Measurements from ENCODE around the gene NYAP1. TPM values are rescaled to one million over a fixed set of nuclear protein-coding genes. Genes with fewer than 3 reads are reported as not detected.

The NYAP1 gene
- total and polyA plus RNA-seq, 2 of the 8 experiments (the other 6 are each of a cell fraction or from before 2014, with no cell fraction given) = 1.9 to 4.6 TPM

- Histone ChIP-seq H2AFZ (ENCODE audit: low read length) (0 out of 2 replicates have a peak overlapping the region, but pooled peaks have one; percentile 1), H3K36me3 (ENCODE audit: control insufficient read depth in 2 of 4, insufficient read depth in 4 of 4, low read length in 3 of 4) (no peaks in the 10 kb centered on the region; a peak in 1 of 8 replicates), H2BK12ac (ENCODE audit: low read depth, low read length) (no peak overlapping the region), H2AK5ac (ENCODE audit: low read depth, low read length) (no peak overlapping the region), H3K27me3 (replicated peaks in 1 of 4; ENCODE audit: control insufficient read depth in 3 of 4, extremely low read depth in 1 of 4, insufficient read depth in 3 of 4, low read length in 3 of 4) (no peaks in the 10 kb centered on the region), H3K27ac (ENCODE audit: low read depth, low read length) (no peak overlapping the region), H3K4ac (replicated peaks; ENCODE audit: insufficient read length, low read depth, low read length) (no peak overlapping the region), H3K4me1 (replicated peaks in 1 of 4; ENCODE audit: control insufficient read depth in 3 of 4, insufficient read depth in 4 of 4, low read length in 3 of 4) (peaks cover 0 to 10% (median 7%) of the 10 kb centered on the region in 4 experiments; a peak in 6 of 7 replicates), H3K79me2 (ENCODE audit: control insufficient read depth in 1 of 2, insufficient read depth in 2 of 2, low read length in 2 of 2) (no peaks in the 10 kb centered on the region; a peak in 1 of 4 replicates), H4K5ac (ENCODE audit: insufficient read length, low read depth, low read length) (no peak overlapping the region), H3K23ac (ENCODE audit: insufficient read length) (no peak overlapping the region), H3K4me3 (ENCODE audit: extremely low read depth in 1 of 4, insufficient read depth in 2 of 4, low read depth in 3 of 4, low read length in 4 of 4) (peak overlapping the region; percentile 18 to 80 (median 72)), H3K18ac (ENCODE audit: extremely low read depth, low read length) (peak overlapping the region; percentile 38; the same call in 1 of the 2 replicates), H3K56ac (replicated peaks; ENCODE audit: insufficient read length, low read depth, low read length) (no peak overlapping the region), H3K23me2 (ENCODE audit: low read depth, low read length) (peaks cover 11% of the 10 kb centered on the region; the same call in 1 of the 2 replicates), H3K79me1 (ENCODE audit: low read depth, low read length) (no peaks in the 10 kb centered on the region), H3K14ac (ENCODE audit: insufficient read length) (no peak overlapping the region), H4K91ac (replicated peaks; ENCODE audit: insufficient read length, low read length) (no peak overlapping the region), H4K8ac (ENCODE audit: extremely low read depth, insufficient read depth, low read length) (no peak overlapping the region), H2BK120ac (replicated peaks; ENCODE audit: low read depth, low read length) (no peak overlapping the region), H3K4me2 (ENCODE audit: insufficient read depth in 1 of 2, low read depth in 2 of 2, low read length in 2 of 2) (peak overlapping the region; percentile 8 to 82; a peak in 3 of 4 replicates), H2BK15ac (ENCODE audit: low read length) (0 out of 2 replicates have a peak overlapping the region, but pooled peaks have one; percentile 25), H2BK5ac (ENCODE audit: low read depth, low read length) (no peak overlapping the region), H2BK20ac (ENCODE audit: low read length) (no peak overlapping the region), H4K20me1 (replicated peaks in 1 of 2; ENCODE audit: control insufficient read depth in 1 of 2, insufficient read depth in 2 of 2, low read length in 2 of 2) (no peaks in the 10 kb centered on the region), H3K9me3 (ENCODE audit: insufficient read depth in 2 of 2, low read depth in 1 of 2, low read length in 1 of 2) (no peaks in the 10 kb centered on the region), H3K9ac (replicated peaks in 1 of 4; ENCODE audit: extremely low read depth in 1 of 4, low read depth in 3 of 4, low read length in 3 of 4) (no peak overlapping the region)
- POLR2A ChIA-PET (ENCODE audit: partially characterized antibody) = interaction anchor here (1.4 to 1.7 kb wide), 3 partner anchors 10 to 88 kb away, joined by 3 to 5 read pairs (median 4); no protein-coding TSS in a partner anchor
- 65% methylated on average over 14 of the region's 14 CpGs; no CpG with 5 or more reads in 1 of the 2 experiments for WGBS, 2 experiments (ENCODE audit: extremely low coverage in 1 of 2, insufficient coverage in 1 of 2, insufficient read length in 1 of 2, insufficient replicate concordance in 2 of 2, low coverage in 1 of 2, low lambda C conversion rate in 2 of 2, missing lambda C conversion rate in 1 of 2)
- DNase-seq (ENCODE audit: low read depth in 1 of 2, low spot score in 2 of 2) (no peak), FAIRE-seq (no peak)
- CTCF ChIA-PET (ENCODE audit: partially characterized antibody) = interaction anchor here (0.5 to 11.3 kb wide), 23 partner anchors 9 to 159 kb away, joined by 3 to 152 read pairs (median 4); partner anchors contain the start of genes MOSPD3 and SPACDR
- TF ChIP-seq BCL11A (IDR thresholded peaks at IDR 0.05; ENCODE audit: low read depth in 2 of 2, low read length in 2 of 2) (no peak), KDM1A (IDR thresholded peaks at IDR 0.05; ENCODE audit: borderline replicate concordance, low read length) (peak; percentile 86; the same call in 1 of the 2 replicates)
Observed at GRCh38 chr7:100482728-100483089, 1.0 kb upstream of the NYAP1 start.

All from H1 (cell line).